ENCODE measurements around the gene EEF2K. TPM values are rescaled to one million over a fixed set of nuclear protein-coding genes. Genes with fewer than 3 reads are reported as not detected.

The EEF2K gene
- total RNA-seq, 4 donors from 2014 or later, result 10.6 to 26.9 (median 16.2) TPM

DNA sequence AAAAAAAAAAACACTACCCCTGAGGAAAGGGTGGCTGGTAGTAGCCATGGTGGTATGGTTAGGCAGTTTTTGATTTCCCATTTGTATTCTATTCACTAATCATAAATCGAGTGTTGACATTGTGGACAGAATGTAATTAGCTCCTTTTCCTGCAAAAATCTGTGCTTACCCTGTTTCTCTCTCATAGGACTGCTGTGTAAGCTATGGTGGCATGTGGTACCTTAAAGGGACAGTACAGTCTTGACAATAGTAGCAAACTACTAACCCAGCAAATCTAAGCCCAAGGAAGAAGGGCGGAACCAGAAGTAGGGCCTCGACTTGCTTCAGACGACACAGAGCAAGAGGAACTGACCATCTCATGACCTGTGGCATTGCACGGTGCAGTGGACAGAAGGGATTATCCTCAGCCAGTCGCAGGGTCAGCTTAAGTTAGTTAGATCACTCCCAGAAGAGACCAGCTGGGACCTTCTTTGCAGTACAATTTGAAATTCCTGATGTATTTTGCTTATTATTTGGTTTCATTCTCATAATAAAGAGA, 127.4 kb downstream of the EEF2K start:
- no peak for DNase-seq
- Histone ChIP-seq H3K36me3 (peaks cover 5 to 89% (median 28%) of the 10 kb centered on the region in 3 donors), H3K4me1 (no peaks in the 10 kb centered on the region), H3K27ac (no peak overlapping the region), H3K4me3 (no peak overlapping the region), H3K27me3 (no peaks in the 10 kb centered on the region), H3K9me3 (peaks cover 0 to 21% (median 17%) of the 10 kb centered on the region in 3 donors)
- intact Hi-C loops (cut with DNase I), result no loop called here
- TF ChIP-seq, protein P1, sequence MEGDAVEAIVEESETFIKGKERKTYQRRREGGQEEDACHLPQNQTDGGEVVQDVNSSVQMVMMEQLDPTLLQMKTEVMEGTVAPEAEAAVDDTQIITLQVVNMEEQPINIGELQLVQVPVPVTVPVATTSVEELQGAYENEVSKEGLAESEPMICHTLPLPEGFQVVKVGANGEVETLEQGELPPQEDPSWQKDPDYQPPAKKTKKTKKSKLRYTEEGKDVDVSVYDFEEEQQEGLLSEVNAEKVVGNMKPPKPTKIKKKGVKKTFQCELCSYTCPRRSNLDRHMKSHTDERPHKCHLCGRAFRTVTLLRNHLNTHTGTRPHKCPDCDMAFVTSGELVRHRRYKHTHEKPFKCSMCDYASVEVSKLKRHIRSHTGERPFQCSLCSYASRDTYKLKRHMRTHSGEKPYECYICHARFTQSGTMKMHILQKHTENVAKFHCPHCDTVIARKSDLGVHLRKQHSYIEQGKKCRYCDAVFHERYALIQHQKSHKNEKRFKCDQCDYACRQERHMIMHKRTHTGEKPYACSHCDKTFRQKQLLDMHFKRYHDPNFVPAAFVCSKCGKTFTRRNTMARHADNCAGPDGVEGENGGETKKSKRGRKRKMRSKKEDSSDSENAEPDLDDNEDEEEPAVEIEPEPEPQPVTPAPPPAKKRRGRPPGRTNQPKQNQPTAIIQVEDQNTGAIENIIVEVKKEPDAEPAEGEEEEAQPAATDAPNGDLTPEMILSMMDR (IDR thresholded peaks at IDR 0.05), result no peak
- 71 to 94% methylated on average over 6 of the region's 6 CpGs for WGBS, 2 donors

DNA sequence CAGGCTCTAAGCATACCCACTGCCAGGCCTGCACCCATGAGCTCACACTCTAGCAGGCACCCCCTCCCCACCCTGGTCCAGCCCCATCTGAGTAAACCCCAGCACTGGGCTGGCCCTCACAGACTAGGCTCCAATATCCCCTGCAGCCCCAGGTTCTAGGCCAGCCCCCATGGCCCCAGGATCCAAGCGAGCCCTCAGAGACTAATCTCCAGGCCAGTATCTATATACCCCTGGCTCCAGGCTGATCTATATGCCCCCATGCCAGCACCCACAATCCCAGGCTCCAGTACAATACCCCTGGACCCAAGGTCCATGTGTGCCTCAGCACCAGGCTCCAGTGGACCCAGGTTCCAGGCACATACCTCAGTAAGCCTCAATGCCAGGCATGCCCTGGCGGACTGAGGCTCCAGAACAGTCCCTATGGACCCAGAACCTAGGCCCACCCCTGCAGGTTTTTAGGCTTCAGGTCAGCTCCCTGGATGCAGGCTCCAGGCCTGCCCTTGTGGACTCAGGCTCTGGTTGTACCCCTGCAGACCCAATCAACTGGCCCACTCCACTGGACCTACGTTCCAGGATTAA, 129.7 kb downstream of the EEF2K start:
- peaks cover 0 to 21% (median 17%) of the 10 kb centered on the region in 3 donors for H3K9me3 ChIP-seq
- no peak for DNase-seq
- TF ChIP-seq POLR2A (IDR thresholded peaks at IDR 0.05), result no peak
- TF ChIP-seq, protein P1 (IDR thresholded peaks at IDR 0.05), result no peak
- intact Hi-C loops (cut with DNase I), result no loop called here
- no peaks in the 10 kb centered on the region for H3K27me3 ChIP-seq
- H3K27ac ChIP-seq, result no peak overlapping the region
- H3K4me1 ChIP-seq, result no peaks in the 10 kb centered on the region
- peaks cover 5 to 76% (median 23%) of the 10 kb centered on the region in 3 donors for H3K36me3 ChIP-seq
- 95% methylated on average over 2 of the region's 3 CpGs; no CpG with 5 or more reads in 1 of the 2 donors for WGBS, 2 donors
- H3K4me3 ChIP-seq, result no peak overlapping the region

DNA sequence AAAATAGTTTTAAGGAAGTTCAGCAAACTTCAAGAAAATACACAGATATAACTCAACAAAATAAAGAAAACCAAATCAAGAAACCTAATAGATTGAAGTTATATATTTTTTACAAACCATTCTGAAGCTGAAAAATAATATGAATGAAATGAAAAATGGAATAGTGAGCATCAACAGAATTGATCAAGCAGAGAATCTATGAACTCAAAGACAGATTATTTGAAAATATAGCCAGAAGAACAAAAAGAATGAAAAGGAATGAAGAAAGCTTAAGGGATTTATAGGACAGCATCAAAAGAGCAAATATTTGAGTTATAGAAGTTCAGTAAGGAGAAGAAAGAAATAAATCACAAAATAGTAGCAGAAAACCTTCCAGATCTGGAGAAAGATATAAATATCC, 130.5 kb downstream of the EEF2K start:
- TF ChIP-seq, protein P1 (IDR thresholded peaks at IDR 0.05), result no peak
- TF ChIP-seq POLR2A (IDR thresholded peaks at IDR 0.05), result no peak
- Histone ChIP-seq H3K36me3 (peaks cover 5 to 70% (median 19%) of the 10 kb centered on the region in 3 donors), H3K4me1 (no peaks in the 10 kb centered on the region), H3K27ac (no peak overlapping the region), H3K27me3 (no peaks in the 10 kb centered on the region), H3K9me3 (peaks cover 0 to 21% (median 17%) of the 10 kb centered on the region in 3 donors), H3K4me3 (no peak overlapping the region)
- intact Hi-C loops (cut with DNase I), result no loop called here
- DNase-seq, result no peak

DNA sequence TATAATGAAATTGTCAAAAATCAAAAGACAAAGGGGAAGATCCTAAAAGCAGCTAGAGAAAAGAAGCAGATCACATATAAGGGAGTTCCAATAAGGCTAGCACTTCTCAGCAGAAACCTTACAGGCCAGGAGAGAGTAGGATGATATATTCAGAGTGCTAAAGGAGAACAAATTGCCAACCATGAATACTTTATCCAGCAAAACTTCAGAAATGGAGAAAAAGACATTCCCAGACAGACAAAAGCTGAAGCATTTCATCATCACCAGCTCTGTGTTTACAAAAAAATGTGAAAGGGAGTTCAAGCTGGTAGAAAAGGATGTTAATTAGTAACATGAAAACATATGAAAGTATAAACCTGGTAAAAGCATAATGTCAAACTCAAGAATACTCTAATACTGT, 131.0 kb downstream of the EEF2K start:
- intact Hi-C loops (cut with DNase I), result no loop called here
- TF ChIP-seq, protein P1 (IDR thresholded peaks at IDR 0.05), result no peak
- TF ChIP-seq POLR2A (IDR thresholded peaks at IDR 0.05), result no peak
- H3K27me3 ChIP-seq, result no peaks in the 10 kb centered on the region
- H3K27ac ChIP-seq, result no peak overlapping the region
- no peaks in the 10 kb centered on the region for H3K4me1 ChIP-seq
- no peak overlapping the region for H3K4me3 ChIP-seq
- DNase-seq, result no peak
- peaks cover 0 to 21% (median 17%) of the 10 kb centered on the region in 3 donors for H3K9me3 ChIP-seq
- peaks cover 5 to 65% (median 18%) of the 10 kb centered on the region in 3 donors for H3K36me3 ChIP-seq

DNA sequence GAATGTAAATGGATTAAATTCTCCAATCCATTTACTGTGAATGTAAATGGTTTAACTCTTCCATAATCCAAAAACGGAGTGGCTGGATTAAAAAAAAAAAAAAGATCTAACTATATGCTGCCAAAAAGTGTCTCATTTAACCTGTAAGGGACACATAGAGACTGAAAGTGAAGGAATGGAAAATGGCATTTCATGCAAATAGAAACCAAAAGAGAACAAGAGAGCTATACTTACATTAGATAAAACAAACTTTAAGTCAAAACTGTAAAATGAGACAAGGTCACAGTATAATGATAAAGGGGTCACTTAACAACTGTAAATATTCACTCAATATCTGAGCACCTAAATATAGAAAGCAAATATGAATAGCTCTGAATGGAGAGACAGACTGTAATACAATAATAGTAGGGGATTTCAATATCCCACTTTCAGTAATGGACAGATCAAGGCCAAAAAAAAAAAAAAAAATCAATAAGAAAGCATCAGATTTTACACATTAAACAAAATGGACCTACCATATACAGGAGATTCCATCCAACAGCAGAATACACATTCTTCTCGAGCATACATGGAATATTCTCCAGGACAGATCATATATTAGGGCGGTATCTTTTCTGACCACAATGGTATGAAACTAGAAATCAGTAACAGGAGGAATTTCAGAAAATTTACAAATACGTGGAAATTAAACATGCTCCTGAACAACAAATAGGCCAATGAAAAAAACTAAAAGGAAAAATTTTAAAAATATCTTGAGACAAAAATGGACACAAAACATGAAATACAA, 132.0 kb downstream of the EEF2K start:
- no peak for DNase-seq
- intact Hi-C loops (cut with DNase I), result no loop called here
- TF ChIP-seq, protein P1 (IDR thresholded peaks at IDR 0.05), result no peak
- TF ChIP-seq POLR2A (IDR thresholded peaks at IDR 0.05), result no peak
- H3K4me3 ChIP-seq, result no peak overlapping the region
- H3K27ac ChIP-seq, result no peak overlapping the region
- H3K27me3 ChIP-seq, result no peaks in the 10 kb centered on the region
- H3K9me3 ChIP-seq, result peaks cover 0 to 21% (median 17%) of the 10 kb centered on the region in 3 donors
- 93 to 95% methylated on average over 4 of the region's 4 CpGs for WGBS, 2 donors
- no peaks in the 10 kb centered on the region for H3K4me1 ChIP-seq
- H3K36me3 ChIP-seq, result peaks cover 5 to 55% (median 14%) of the 10 kb centered on the region in 3 donors
